ENCODE results near the gene TOX3.

The TOX3 gene

DNA sequence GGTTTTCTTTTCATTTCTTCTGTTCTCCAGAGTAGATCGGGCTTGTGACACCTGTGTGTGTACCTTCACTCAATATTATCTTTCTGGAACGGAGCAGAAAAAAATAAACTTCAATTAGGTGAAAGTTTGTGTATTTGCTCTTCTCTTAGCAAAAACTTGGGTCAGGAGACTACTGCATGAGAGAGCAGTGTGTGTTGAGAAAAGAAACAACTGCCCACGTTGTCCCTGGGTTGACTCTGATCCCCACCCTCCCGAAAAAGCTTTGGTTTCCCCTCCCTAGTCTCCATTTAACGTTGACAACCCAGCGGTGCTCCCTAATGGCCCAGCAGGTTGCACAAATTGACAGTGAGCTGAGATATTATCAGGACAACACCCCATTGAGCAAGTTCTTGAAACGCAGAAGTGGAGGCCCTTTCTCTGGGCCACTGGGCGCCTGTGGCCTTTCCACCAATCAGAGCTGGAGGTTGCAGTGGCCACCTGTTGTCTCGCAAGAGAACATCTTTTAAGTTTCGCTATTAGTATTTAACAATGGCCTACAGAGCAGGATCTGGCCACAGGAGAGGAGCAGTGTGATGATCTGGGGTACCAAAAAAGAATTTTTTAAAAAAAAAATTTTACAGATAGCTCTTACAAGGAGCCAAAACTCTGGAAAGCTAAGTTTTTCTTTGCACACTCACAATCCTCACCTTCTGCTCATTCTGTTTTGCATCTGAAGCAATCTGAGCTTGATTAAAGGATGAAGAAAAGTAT is 1.5 kb upstream of the TOX3 start:
- no peak for TF ChIP-seq FOXM1 (IDR thresholded peaks at IDR 0.05; ENCODE audit: borderline replicate concordance, low read depth)
- no peak for TF ChIP-seq YY1 (IDR thresholded peaks at IDR 0.05; ENCODE audit: low read depth)
- TF ChIP-seq EGR1 (IDR thresholded peaks at IDR 0.05), result no peak

DNA sequence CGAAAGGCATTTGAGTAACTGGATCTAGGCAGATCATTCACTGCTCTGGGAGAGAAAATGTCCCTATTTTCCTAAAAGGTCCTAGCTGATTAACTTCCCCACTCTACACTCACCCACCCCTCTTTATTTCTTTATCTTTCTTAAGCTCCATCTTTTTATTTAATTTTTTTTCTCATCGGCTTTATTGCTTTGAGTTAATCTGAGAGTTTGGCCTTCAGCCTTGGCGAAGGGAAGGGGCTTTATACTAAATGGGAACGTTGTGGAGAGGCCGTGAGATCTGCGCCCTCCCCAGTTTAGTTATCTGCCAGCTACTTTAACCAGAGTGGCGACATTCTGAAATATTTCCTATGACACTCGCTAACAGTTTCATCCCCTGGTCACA is 882 bp upstream of the TOX3 start:
- TF ChIP-seq ZBTB7A (IDR thresholded peaks at IDR 0.05; ENCODE audit: low read depth) (no peak), YY1 (IDR thresholded peaks at IDR 0.05; ENCODE audit: low read depth) (no peak), CREB1 (IDR thresholded peaks at IDR 0.05; ENCODE audit: low read depth) (no peak), EP300 (IDR thresholded peaks at IDR 0.05; ENCODE audit: borderline replicate concordance) (no peak)
- TF ChIP-seq, protein P1, sequence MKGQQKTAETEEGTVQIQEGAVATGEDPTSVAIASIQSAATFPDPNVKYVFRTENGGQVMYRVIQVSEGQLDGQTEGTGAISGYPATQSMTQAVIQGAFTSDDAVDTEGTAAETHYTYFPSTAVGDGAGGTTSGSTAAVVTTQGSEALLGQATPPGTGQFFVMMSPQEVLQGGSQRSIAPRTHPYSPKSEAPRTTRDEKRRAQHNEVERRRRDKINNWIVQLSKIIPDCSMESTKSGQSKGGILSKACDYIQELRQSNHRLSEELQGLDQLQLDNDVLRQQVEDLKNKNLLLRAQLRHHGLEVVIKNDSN (IDR thresholded peaks at IDR 0.05), result no peak

DNA sequence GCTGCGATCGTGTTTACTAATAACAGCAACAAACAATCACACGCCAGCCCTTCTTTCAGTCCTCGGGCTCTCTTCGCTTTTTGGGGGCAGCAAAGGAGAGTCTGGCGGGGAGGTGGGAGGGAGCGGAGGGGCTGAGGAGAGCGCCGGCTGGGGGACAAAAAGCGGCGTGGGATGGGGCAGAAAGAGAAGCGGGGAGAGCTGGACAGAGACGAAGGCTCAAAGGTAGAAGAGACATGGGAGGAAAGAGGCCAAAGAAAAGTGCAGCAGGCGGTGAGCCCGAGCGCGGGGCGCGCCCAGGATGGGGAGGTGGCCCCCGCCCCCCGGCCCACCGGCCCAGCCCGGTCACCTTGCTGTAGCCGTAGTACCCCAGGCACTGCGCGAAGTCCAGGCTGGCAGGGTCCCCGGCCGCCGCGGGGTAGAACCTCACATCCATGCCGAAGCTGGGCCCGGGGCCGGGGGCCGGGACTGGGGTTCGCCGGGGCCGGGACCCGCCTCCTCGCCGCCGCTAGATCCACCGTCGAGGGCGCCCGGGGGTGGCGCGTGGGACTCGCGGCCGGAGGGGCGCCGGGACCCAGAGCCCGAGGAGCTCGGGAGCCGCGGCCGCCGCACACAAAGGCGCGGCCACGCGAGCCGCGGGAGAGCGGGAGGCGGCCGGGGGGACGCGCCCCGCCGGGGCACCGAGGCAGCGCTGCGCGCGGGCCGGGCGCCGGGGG is 496 bp downstream of the TOX3 start:
- TF ChIP-seq TEAD4 (IDR thresholded peaks at IDR 0.05) (no peak), ZBTB7A (IDR thresholded peaks at IDR 0.05; ENCODE audit: low read depth) (no peak), NFIC (IDR thresholded peaks at IDR 0.05) (no peak), EP300 (IDR thresholded peaks at IDR 0.05; ENCODE audit: borderline replicate concordance) (no peak), TCF12 (IDR thresholded peaks at IDR 0.05; ENCODE audit: low read depth) (no peak), TAF1 (IDR thresholded peaks at IDR 0.05; ENCODE audit: low read depth) (no peak), CEBPB (IDR thresholded peaks at IDR 0.05) (no peak), RAD21 (IDR thresholded peaks at IDR 0.05; ENCODE audit: low read depth) (no peak), EGR1 (IDR thresholded peaks at IDR 0.05) (no peak), FOXM1 (IDR thresholded peaks at IDR 0.05; ENCODE audit: borderline replicate concordance, low read depth) (no peak)
- TF ChIP-seq, protein P2, sequence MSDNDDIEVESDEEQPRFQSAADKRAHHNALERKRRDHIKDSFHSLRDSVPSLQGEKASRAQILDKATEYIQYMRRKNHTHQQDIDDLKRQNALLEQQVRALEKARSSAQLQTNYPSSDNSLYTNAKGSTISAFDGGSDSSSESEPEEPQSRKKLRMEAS (IDR thresholded peaks at IDR 0.05), result no peak
- TF ChIP-seq, protein P3, sequence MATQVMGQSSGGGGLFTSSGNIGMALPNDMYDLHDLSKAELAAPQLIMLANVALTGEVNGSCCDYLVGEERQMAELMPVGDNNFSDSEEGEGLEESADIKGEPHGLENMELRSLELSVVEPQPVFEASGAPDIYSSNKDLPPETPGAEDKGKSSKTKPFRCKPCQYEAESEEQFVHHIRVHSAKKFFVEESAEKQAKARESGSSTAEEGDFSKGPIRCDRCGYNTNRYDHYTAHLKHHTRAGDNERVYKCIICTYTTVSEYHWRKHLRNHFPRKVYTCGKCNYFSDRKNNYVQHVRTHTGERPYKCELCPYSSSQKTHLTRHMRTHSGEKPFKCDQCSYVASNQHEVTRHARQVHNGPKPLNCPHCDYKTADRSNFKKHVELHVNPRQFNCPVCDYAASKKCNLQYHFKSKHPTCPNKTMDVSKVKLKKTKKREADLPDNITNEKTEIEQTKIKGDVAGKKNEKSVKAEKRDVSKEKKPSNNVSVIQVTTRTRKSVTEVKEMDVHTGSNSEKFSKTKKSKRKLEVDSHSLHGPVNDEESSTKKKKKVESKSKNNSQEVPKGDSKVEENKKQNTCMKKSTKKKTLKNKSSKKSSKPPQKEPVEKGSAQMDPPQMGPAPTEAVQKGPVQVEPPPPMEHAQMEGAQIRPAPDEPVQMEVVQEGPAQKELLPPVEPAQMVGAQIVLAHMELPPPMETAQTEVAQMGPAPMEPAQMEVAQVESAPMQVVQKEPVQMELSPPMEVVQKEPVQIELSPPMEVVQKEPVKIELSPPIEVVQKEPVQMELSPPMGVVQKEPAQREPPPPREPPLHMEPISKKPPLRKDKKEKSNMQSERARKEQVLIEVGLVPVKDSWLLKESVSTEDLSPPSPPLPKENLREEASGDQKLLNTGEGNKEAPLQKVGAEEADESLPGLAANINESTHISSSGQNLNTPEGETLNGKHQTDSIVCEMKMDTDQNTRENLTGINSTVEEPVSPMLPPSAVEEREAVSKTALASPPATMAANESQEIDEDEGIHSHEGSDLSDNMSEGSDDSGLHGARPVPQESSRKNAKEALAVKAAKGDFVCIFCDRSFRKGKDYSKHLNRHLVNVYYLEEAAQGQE (IDR thresholded peaks at IDR 0.05; ENCODE audit: low read depth), result no peak

DNA sequence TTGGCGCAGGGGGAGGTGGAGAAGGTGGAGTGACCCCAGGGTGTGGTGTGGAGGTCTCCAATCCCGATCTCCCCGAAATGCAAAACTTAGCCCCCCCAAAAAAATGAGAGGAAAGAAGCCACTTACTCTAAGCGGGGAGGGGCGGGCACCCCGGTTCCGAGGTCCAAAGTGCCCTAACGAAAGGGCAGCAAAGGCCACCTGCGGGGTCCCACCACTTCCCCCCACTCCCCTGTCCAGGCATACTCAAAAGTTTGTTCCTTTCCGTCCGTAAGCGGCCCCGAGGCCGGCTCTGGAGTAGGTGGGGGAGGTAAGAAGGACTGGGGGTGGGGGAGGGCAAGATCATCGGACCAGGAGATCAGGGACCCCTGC is 1.1 kb downstream of the TOX3 start:
- TF ChIP-seq, protein P2 (IDR thresholded peaks at IDR 0.05), result no peak
- TF ChIP-seq, protein P3 (IDR thresholded peaks at IDR 0.05; ENCODE audit: low read depth), result no peak
- TF ChIP-seq NFIC (IDR thresholded peaks at IDR 0.05) (no peak), TCF12 (IDR thresholded peaks at IDR 0.05; ENCODE audit: low read depth) (no peak), EGR1 (IDR thresholded peaks at IDR 0.05) (no peak), EP300 (IDR thresholded peaks at IDR 0.05; ENCODE audit: borderline replicate concordance) (no peak), ZBTB7A (IDR thresholded peaks at IDR 0.05; ENCODE audit: low read depth) (no peak), YY1 (IDR thresholded peaks at IDR 0.05; ENCODE audit: low read depth) (no peak), TEAD4 (IDR thresholded peaks at IDR 0.05) (no peak), CEBPB (IDR thresholded peaks at IDR 0.05) (no peak), TAF1 (IDR thresholded peaks at IDR 0.05; ENCODE audit: low read depth) (no peak), FOXM1 (IDR thresholded peaks at IDR 0.05; ENCODE audit: borderline replicate concordance, low read depth) (no peak), CREB1 (IDR thresholded peaks at IDR 0.05; ENCODE audit: low read depth) (no peak), RAD21 (IDR thresholded peaks at IDR 0.05; ENCODE audit: low read depth) (no peak)
- TF ChIP-seq, protein P1 (IDR thresholded peaks at IDR 0.05), result no peak

DNA sequence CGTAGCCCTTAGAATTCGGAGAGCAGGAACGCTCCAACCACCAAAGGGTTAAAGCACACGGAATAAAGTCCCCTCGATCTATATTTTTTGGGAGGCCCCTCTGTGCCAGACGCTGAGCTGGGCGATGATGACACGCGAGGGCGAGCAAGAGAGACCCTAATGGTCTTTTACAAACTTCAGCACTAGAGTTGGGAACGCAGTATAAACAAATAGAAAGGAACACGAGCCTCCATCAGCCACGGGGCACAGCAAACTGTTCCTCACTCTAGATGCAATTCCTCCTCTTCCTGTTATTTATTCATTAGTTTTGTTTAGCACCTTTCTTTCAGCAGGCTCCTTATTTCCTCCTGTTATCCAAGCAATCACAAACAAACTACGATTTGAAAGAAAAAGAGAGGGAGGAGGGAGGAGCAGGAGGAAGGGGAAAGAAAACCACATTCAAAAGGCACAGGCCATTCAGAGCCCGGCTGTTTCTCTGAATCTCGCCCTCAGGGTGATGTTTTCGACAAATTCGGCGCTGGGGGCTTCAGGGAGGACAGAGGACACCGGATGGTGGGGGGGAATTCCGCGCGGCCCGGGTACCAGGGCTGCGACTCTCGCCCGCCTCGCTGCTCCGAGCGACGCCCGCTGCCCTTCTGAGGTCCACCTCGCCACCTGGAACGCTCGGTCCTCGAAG is 1.6 kb downstream of the TOX3 start:
- TF ChIP-seq FOXM1 (IDR thresholded peaks at IDR 0.05; ENCODE audit: borderline replicate concordance, low read depth) (no peak), TEAD4 (IDR thresholded peaks at IDR 0.05) (no peak), YY1 (IDR thresholded peaks at IDR 0.05; ENCODE audit: low read depth) (no peak), CEBPB (IDR thresholded peaks at IDR 0.05) (no peak), NFIC (IDR thresholded peaks at IDR 0.05) (no peak), EGR1 (IDR thresholded peaks at IDR 0.05) (no peak), TAF1 (IDR thresholded peaks at IDR 0.05; ENCODE audit: low read depth) (no peak), ZBTB7A (IDR thresholded peaks at IDR 0.05; ENCODE audit: low read depth) (no peak), TCF12 (IDR thresholded peaks at IDR 0.05; ENCODE audit: low read depth) (no peak), EP300 (IDR thresholded peaks at IDR 0.05; ENCODE audit: borderline replicate concordance) (no peak)
- TF ChIP-seq, protein P2 (IDR thresholded peaks at IDR 0.05), result no peak
- TF ChIP-seq, protein P1 (IDR thresholded peaks at IDR 0.05), result no peak

All from Ishikawa (cell line).